ENCODE results near the gene PRDM5. TPM values are rescaled to one million over a fixed set of nuclear protein-coding genes. Genes with fewer than 3 reads are reported as not detected.

PRDM5 gene
- polyA plus RNA-seq, 1 donor, result 14.7 TPM

- no peaks in the 10 kb centered on the region for H3K27me3 ChIP-seq (ENCODE audit: control insufficient read depth, insufficient read depth, low read length)
- H3K4me1 ChIP-seq (ENCODE audit: control insufficient read depth, insufficient read depth, low read length), result peaks cover 7% of the 10 kb centered on the region
- H3K9me3 ChIP-seq (ENCODE audit: control insufficient read depth, low read depth, low read length), result no peaks in the 10 kb centered on the region
- DNase-seq, result peak in 1 of 2 donors; percentile 34
- no peak overlapping the region for H3K4me3 ChIP-seq (ENCODE audit: low read length)
- H3K36me3 ChIP-seq (ENCODE audit: control insufficient read depth, insufficient read depth, low read length), result no peaks in the 10 kb centered on the region
- 18% methylated on average over 2 of the region's 2 CpGs for WGBS (ENCODE audit: insufficient coverage, low lambda C conversion rate)
- peak overlapping the region; percentile 4 for H3K27ac ChIP-seq (ENCODE audit: low read length)
Observed at GRCh38 chr4:120918092-120918491, 4.4 kb downstream of the PRDM5 start.

GRCh38 chr4:120916937-120917336 is 5.6 kb downstream of the PRDM5 start:
- no peaks in the 10 kb centered on the region for H3K27me3 ChIP-seq (ENCODE audit: control insufficient read depth, insufficient read depth, low read length)
- no peaks in the 10 kb centered on the region for H3K9me3 ChIP-seq (ENCODE audit: control insufficient read depth, low read depth, low read length)
- no peak for DNase-seq
- no peak overlapping the region for H3K4me3 ChIP-seq (ENCODE audit: low read length)
- H3K4me1 ChIP-seq (ENCODE audit: control insufficient read depth, insufficient read depth, low read length), result peaks cover 7% of the 10 kb centered on the region
- H3K36me3 ChIP-seq (ENCODE audit: control insufficient read depth, insufficient read depth, low read length), result peaks cover 2% of the 10 kb centered on the region
- no CpG with 5 or more reads among the region's 3 CpGs for WGBS (ENCODE audit: insufficient coverage, low lambda C conversion rate)
- H3K27ac ChIP-seq (ENCODE audit: low read length), result no peak overlapping the region

GRCh38 chr4:120915336-120915735 is 7.2 kb downstream of the PRDM5 start:
- no peak for DNase-seq
- peaks cover 2% of the 10 kb centered on the region for H3K36me3 ChIP-seq (ENCODE audit: control insufficient read depth, insufficient read depth, low read length)
- H3K4me1 ChIP-seq (ENCODE audit: control insufficient read depth, insufficient read depth, low read length), result peaks cover 7% of the 10 kb centered on the region
- no peaks in the 10 kb centered on the region for H3K27me3 ChIP-seq (ENCODE audit: control insufficient read depth, insufficient read depth, low read length)
- no peak overlapping the region for H3K27ac ChIP-seq (ENCODE audit: low read length)
- no CpG with 5 or more reads among the region's 2 CpGs for WGBS (ENCODE audit: insufficient coverage, low lambda C conversion rate)
- no peaks in the 10 kb centered on the region for H3K9me3 ChIP-seq (ENCODE audit: control insufficient read depth, low read depth, low read length)
- no peak overlapping the region for H3K4me3 ChIP-seq (ENCODE audit: low read length)

- H3K4me3 ChIP-seq (ENCODE audit: low read length), result no peak overlapping the region
- WGBS (ENCODE audit: insufficient coverage, low lambda C conversion rate), result no CpG with 5 or more reads among the region's 2 CpGs
- no peak for DNase-seq
Observed at GRCh38 chr4:120903419-120903818, 19.1 kb downstream of the PRDM5 start.

GRCh38 chr4:120902925-120903324 is 19.6 kb downstream of the PRDM5 start:
- no peak for DNase-seq
- Histone ChIP-seq H3K9me3 (ENCODE audit: control insufficient read depth, low read depth, low read length) (no peaks in the 10 kb centered on the region), H3K4me3 (ENCODE audit: low read length) (no peak overlapping the region), H3K36me3 (ENCODE audit: control insufficient read depth, insufficient read depth, low read length) (peaks cover 7% of the 10 kb centered on the region), H3K27me3 (ENCODE audit: control insufficient read depth, insufficient read depth, low read length) (no peaks in the 10 kb centered on the region), H3K27ac (ENCODE audit: low read length) (peak overlapping the region; percentile 88), H3K4me1 (ENCODE audit: control insufficient read depth, insufficient read depth, low read length) (peaks cover 10% of the 10 kb centered on the region)

More at GRCh38 chr4:120903419-120903818, 19.1 kb downstream of the PRDM5 start:
- H3K4me1 ChIP-seq (ENCODE audit: control insufficient read depth, insufficient read depth, low read length), result peaks cover 10% of the 10 kb centered on the region
- H3K9me3 ChIP-seq (ENCODE audit: control insufficient read depth, low read depth, low read length), result no peaks in the 10 kb centered on the region
- peaks cover 7% of the 10 kb centered on the region for H3K36me3 ChIP-seq (ENCODE audit: control insufficient read depth, insufficient read depth, low read length)
- no peak overlapping the region for H3K27ac ChIP-seq (ENCODE audit: low read length)
- H3K27me3 ChIP-seq (ENCODE audit: control insufficient read depth, insufficient read depth, low read length), result no peaks in the 10 kb centered on the region

GRCh38 chr4:120901731-120902130 is 20.8 kb downstream of the PRDM5 start:
- H3K36me3 ChIP-seq (ENCODE audit: control insufficient read depth, insufficient read depth, low read length), result peaks cover 7% of the 10 kb centered on the region
- WGBS (ENCODE audit: insufficient coverage, low lambda C conversion rate), result no CpG with 5 or more reads among the region's 1 CpG
- DNase-seq, result peak; percentile 75 to 77
- peak overlapping the region; percentile 88 for H3K27ac ChIP-seq (ENCODE audit: low read length)
- H3K27me3 ChIP-seq (ENCODE audit: control insufficient read depth, insufficient read depth, low read length), result no peaks in the 10 kb centered on the region
- no peak overlapping the region for H3K4me3 ChIP-seq (ENCODE audit: low read length)
- H3K9me3 ChIP-seq (ENCODE audit: control insufficient read depth, low read depth, low read length), result no peaks in the 10 kb centered on the region
- H3K4me1 ChIP-seq (ENCODE audit: control insufficient read depth, insufficient read depth, low read length), result peaks cover 10% of the 10 kb centered on the region

GRCh38 chr4:120897981-120898719 is 24.4 kb downstream of the PRDM5 start:
- H3K36me3 ChIP-seq (ENCODE audit: control insufficient read depth, insufficient read depth, low read length), result peaks cover 5% of the 10 kb centered on the region
- peaks cover 10% of the 10 kb centered on the region for H3K4me1 ChIP-seq (ENCODE audit: control insufficient read depth, insufficient read depth, low read length)
- no peak for DNase-seq
- H3K4me3 ChIP-seq (ENCODE audit: low read length), result no peak overlapping the region
- no peaks in the 10 kb centered on the region for H3K9me3 ChIP-seq (ENCODE audit: control insufficient read depth, low read depth, low read length)
- no peaks in the 10 kb centered on the region for H3K27me3 ChIP-seq (ENCODE audit: control insufficient read depth, insufficient read depth, low read length)
- WGBS (ENCODE audit: insufficient coverage, low lambda C conversion rate), result no CpG with 5 or more reads among the region's 4 CpGs
- no peak overlapping the region for H3K27ac ChIP-seq (ENCODE audit: low read length)

- no peak for DNase-seq
- H3K4me1 ChIP-seq (ENCODE audit: control insufficient read depth, insufficient read depth, low read length), result no peaks in the 10 kb centered on the region
- H3K9me3 ChIP-seq (ENCODE audit: control insufficient read depth, low read depth, low read length), result no peaks in the 10 kb centered on the region
- H3K27ac ChIP-seq (ENCODE audit: low read length), result no peak overlapping the region
- H3K36me3 ChIP-seq (ENCODE audit: control insufficient read depth, insufficient read depth, low read length), result peaks cover 8% of the 10 kb centered on the region
- no peaks in the 10 kb centered on the region for H3K27me3 ChIP-seq (ENCODE audit: control insufficient read depth, insufficient read depth, low read length)
- no CpG with 5 or more reads among the region's 2 CpGs for WGBS (ENCODE audit: insufficient coverage, low lambda C conversion rate)
- H3K4me3 ChIP-seq (ENCODE audit: low read length), result no peak overlapping the region
Observed at GRCh38 chr4:120895554-120895953, 27.0 kb downstream of the PRDM5 start.

- Histone ChIP-seq H3K27ac (ENCODE audit: low read length) (no peak overlapping the region), H3K4me3 (ENCODE audit: low read length) (no peak overlapping the region), H3K9me3 (ENCODE audit: control insufficient read depth, low read depth, low read length) (no peaks in the 10 kb centered on the region), H3K27me3 (ENCODE audit: control insufficient read depth, insufficient read depth, low read length) (no peaks in the 10 kb centered on the region), H3K4me1 (ENCODE audit: control insufficient read depth, insufficient read depth, low read length) (no peaks in the 10 kb centered on the region), H3K36me3 (ENCODE audit: control insufficient read depth, insufficient read depth, low read length) (peaks cover 8% of the 10 kb centered on the region)
- 100% methylated on average over 1 of the region's 2 CpGs for WGBS (ENCODE audit: insufficient coverage, low lambda C conversion rate)
- DNase-seq, result no peak
Observed at GRCh38 chr4:120893314-120893713, 29.2 kb downstream of the PRDM5 start.

GRCh38 chr4:120886191-120886590 is 36.3 kb downstream of the PRDM5 start:
- no peak for DNase-seq
- H3K4me1 ChIP-seq (ENCODE audit: control insufficient read depth, insufficient read depth, low read length), result no peaks in the 10 kb centered on the region
- no peaks in the 10 kb centered on the region for H3K9me3 ChIP-seq (ENCODE audit: control insufficient read depth, low read depth, low read length)
- no peaks in the 10 kb centered on the region for H3K27me3 ChIP-seq (ENCODE audit: control insufficient read depth, insufficient read depth, low read length)
- no peak overlapping the region for H3K27ac ChIP-seq (ENCODE audit: low read length)
- no peak overlapping the region for H3K4me3 ChIP-seq (ENCODE audit: low read length)
- H3K36me3 ChIP-seq (ENCODE audit: control insufficient read depth, insufficient read depth, low read length), result peaks cover 3% of the 10 kb centered on the region

- Histone ChIP-seq H3K36me3 (ENCODE audit: control insufficient read depth, insufficient read depth, low read length) (peaks cover 3% of the 10 kb centered on the region), H3K27ac (ENCODE audit: low read length) (no peak overlapping the region), H3K4me3 (ENCODE audit: low read length) (no peak overlapping the region), H3K9me3 (ENCODE audit: control insufficient read depth, low read depth, low read length) (no peaks in the 10 kb centered on the region), H3K4me1 (ENCODE audit: control insufficient read depth, insufficient read depth, low read length) (no peaks in the 10 kb centered on the region), H3K27me3 (ENCODE audit: control insufficient read depth, insufficient read depth, low read length) (no peaks in the 10 kb centered on the region)
- DNase-seq, result no peak
- 100% methylated on average over 2 of the region's 4 CpGs for WGBS (ENCODE audit: insufficient coverage, low lambda C conversion rate)
Observed at GRCh38 chr4:120881846-120882245, 40.7 kb downstream of the PRDM5 start.
